ENCODE measurements around the gene PCNT.

The PCNT gene

DNA sequence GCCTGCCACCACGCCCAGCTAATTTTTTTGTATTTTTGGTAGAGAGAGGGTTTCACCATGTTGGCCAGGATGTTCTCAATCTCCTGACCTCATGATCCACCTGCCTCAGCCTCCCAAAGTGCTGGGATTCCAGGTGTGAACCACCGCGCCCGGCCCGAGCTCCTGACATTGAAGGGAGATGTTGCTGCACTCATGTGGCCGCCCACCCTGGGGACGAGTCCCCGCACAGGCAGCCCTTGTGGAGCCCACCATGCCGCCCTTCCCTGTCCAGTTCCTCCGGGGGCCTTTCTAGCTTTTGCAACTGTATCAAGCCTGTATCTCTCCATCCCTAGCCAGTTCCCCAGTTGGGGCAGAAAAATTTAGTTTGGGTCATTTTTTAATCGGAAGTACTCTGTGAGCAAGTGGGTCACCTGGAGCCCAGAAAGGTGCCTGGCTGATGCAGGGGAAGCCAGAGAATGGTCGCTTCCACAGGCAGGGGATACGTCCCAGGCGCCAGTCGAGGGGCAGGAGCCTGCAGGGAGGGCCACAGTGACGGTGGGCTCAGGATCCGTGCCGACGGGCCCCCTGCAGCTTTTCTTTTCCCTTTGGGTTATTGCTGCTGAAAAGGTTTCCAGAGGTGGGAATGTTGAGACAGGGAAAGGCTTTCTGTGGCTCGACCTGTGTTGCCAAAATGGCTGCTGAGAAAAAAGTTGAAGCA, 20.4 kb downstream of the PCNT start:
- DNase-seq: no peak

DNA sequence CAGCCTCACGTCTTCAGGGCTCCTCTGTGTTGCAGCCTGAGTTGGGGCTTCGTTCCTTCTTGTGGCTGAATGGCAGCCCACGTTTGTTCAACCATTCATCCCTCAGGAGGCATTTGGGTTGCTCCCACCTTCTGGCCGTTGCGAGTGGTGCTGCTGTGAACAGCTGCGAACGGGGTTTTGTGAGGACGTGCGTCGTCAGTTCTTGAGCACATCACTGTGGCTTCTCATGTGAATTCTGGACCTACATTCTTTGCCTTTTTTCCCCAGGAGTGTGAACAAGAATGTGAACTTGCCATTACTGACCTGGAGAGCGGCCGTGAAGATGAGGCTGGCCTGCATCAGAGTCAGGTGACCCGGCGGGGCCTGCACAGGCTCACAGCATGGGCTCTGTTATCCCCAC, 21.9 kb downstream of the PCNT start:
- no peak for DNase-seq

DNA sequence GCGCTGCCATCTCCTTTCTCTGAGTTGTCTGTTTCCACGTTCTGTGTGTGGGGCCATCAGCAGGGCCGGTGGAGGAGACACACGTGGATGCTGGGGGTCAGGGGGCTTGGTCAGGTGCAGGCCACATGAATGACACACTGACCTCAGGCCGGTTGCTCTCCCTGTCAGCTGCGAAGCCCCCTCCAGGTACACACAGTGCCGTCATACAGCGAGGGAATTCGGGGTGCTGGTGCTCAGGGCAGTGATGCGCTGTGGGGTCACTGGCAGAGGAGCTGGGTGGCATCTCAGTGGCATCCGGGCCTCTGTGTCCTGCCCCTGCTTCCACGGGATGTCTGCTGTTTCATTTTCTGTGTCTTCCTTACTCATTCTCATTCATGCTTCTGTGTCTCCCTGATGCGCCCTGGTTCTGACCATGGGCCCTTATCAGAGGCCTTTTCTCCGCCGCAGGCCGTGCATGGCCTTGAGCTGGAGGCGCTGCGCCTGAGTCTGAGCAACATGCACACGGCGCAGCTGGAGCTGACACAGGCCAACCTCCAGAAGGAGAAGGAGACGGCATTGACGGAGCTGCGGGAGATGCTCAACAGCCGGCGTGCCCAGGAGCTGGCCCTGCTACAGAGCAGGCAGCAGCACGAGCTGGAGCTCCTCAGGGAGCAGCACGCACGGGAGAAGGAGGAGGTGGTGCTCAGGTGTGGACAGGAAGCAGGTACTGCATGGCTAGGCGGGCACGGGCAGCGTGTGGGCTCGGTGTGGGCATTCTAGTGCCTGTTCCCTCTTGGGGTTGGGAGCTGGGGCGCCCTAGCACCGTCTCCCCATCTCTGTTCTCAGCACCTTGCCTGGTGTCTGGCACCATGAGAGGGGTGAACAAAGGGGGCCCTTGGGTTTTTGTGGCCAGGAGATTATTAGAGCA, 22.6 kb downstream of the PCNT start:
- DNase-seq: no peak

DNA sequence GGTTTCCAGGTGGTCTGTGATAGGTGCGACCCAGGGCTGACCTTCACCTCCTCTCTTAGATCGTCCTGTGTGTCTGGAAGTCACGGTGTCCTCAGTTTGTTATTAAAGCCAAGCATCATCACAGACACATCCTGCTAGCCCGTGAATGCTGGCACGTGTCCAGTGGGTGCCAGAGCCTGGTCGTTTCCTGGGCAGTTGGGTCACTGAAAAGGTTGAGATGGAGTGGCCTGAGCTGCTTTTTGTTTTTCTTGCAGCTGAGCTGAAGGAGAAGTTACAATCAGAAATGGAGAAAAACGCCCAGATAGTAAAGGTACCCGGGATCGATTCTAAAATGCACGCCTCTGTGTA, 23.2 kb downstream of the PCNT start:
- DNase-seq: no peak

DNA sequence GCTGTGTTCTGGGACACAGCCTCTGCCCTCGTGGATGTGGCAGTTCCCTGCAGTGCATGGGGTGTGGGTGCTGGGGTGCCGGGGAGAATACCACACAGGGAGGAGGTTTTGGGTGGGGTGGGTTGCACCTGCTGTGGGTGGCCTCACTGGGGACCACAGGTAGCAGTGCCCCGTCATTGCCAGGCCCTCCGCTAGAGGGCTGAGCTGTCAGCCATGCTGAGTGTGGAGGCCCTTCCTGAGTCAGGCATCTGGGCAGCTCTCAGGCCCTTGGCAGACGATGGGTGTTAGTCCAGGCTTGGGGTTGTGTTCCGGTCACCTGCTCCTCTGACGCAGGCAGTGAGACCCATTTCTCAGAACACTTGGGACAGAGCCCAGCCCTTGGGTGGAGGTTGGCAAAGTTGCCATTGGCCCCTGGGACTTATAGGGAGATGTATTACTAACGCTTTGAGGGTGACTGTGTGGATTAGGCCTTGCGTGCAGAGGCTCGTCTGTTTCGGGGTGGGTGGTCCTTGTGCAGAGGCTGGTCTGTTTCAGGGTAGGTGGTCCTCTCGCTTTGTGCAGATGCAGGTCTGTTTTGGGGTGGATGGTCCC, 23.9 kb downstream of the PCNT start:
- no peak for DNase-seq

DNA sequence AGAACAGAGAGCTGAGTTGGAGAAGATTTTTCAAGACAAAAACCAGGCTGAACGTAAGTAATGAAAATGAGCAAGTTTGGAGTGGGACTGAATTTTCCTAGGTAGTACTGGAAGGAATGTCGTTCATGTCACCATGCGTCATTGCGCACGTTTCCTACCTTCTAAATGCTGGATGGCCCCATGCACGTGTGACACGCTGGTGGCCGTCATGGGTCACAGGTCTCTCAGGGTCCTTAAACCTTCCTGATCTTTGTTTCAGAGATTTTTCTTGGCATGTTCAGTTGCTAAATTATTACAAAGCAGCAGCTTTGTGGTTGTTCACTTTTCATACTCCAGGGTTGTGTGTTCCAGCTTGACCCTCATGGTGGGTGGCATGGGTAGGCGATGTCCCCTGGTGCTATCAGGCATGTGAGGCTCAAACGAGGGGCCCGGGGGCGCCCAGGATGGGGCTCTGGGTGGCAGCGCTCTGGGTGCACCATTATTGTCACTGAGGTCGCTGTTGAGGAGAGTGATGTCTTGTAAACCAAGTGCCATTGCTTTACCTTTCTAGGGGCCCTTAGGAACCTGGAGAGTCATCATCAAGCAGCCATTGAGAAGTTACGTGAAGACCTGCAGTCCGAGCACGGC, 25.3 kb downstream of the PCNT start:
- no peak for DNase-seq

DNA sequence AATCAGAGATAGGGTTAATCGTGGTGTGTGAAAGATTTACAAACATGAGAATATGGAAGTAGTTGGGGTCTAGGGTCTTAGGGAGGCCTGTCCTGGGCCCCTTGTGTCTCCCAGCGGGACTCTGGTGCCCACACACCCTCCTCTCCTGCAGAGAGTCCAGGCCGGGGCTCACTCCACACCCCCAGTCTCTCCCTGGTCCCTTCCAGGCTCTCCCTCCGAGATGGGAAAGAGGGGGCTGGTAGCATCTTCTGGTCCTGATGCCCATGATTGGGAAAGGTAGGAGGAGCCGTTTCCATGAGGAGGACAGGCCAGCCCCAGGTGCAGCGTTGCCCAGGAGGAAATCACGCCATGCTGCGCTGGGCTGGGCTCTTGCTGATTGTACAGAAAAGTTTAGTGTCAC, 26.6 kb downstream of the PCNT start:
- DNase-seq: no peak

DNA sequence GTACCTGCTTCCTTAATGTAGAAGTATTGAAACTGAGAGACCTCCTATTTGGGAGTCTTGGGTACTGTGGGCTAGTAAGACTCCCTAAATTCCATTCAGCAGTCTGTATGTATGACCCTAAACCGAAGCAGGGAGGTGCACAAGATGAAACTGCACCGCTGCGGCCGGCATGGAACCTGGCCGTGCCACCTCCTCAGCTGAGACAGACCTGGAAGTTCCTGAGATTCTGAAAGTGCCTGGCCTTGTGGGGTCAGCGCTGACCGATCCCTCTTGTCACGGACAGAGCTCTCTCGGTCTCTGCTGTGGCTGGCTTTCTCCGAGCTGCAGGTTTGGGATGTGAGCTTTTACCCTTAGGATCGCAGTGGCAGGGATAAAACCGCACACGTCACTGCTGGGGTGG, 27.0 kb downstream of the PCNT start:
- DNase-seq: no peak

DNA sequence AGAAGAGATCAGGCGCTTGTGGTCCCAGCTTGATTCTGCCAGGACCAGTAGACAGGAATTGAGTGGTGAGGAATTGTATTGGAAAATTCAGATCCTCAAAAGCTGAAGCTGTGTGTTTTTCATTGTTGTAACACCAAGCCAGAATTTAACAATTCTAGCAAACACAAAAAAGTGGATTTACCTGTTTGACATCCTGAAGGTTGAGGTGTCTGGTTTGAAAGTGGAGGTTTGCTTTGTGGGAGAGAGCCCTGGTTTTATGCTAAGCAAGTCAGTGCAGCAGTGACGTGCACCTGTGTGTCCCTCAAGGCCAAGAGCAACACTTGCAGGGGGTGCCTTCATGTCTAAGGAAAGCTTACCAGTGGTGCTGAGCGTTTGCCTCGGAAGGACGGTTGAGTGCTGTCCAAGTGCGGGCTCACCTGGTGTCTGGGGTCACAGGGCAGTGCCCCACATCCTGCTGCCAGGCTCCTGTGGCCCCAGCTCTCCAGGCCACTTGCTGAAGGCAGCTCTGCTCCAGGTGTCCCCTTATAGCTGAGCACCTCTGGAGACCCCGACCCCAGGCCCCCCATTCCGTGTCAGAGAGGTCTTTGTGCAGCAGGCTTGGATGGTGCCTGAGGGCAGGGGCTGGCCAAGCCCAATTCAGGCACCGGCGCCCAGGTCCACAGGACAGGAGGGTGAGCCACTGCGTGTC, 27.7 kb downstream of the PCNT start:
- no peak for DNase-seq

DNA sequence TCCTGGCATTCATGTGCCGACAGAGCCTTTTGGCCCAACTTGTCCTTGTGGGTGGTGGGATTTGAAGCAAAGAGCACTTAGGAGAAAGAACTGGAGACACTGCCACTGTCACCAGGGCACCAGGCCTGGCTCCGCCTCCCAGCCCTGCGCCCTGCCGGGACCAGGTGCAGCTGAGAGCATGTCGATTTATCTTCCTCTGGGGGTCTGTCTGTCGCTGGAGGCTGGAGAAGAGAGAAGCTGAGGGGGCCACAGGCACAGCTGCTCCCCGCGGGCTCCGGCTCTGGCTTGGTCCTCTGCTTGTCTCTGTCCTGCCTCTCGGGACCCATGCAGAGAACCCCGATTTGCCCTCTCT, 28.2 kb downstream of the PCNT start:
- no peak for DNase-seq

DNA sequence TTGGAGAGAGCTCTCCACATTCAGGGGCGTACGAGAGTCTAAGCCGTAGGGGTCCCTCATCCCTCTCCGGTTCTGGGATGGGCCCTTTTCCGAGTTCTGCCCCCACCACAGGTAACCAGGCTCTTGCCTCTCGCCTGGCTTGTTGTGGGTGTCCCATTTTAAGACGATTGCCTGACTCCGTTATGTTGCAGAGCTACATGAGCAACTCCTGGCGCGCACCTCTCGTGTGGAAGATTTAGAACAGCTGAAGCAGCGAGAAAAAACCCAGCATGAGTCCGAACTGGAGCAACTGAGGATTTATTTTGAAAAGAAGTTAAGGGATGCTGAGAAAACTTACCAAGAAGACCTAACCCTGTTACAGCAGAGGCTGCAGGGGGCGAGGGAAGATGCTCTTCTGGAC, 29.0 kb downstream of the PCNT start:
- DNase-seq: no peak

DNA sequence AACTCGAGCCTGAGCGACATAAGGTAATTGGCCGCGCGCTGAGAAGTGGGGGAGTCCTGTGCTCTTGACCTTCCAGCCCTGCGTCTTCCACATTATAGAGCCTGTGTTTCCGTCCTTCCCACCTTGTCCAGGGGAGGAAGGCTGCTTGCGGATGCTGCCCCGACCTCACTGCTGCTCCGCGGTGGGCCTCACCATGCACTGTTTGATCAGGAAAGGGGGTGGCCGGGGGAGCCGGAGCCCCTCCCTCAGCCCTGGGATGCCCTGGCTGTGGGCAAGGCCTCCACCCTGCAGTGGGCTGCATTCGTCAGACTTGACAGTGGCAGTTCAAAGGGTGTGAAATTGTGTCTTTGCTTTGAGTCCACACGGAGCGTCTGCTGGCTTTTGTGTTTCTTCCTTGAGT, 30.1 kb downstream of the PCNT start:
- DNase-seq: no peak

DNA sequence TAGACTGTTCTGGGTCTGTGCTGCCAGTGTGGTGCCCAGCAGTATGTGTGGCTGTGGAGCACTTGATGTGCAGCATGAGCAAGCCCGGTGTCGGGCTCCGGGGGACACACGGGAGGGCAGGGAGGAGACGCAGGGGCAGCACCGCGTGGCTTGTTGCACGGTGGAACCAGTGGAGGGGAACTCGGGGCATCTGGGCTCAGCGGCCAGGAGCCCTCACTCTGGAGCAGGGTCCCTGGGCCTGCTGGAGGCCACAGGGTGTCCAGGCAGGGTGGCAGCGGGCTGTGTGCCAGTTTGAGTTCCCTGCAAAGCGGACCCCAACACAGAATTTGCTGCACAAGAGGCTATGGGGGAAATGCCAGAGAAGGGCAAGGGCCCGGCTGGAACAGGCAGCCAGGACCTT, 30.6 kb downstream of the PCNT start:
- DNase-seq: no peak

DNA sequence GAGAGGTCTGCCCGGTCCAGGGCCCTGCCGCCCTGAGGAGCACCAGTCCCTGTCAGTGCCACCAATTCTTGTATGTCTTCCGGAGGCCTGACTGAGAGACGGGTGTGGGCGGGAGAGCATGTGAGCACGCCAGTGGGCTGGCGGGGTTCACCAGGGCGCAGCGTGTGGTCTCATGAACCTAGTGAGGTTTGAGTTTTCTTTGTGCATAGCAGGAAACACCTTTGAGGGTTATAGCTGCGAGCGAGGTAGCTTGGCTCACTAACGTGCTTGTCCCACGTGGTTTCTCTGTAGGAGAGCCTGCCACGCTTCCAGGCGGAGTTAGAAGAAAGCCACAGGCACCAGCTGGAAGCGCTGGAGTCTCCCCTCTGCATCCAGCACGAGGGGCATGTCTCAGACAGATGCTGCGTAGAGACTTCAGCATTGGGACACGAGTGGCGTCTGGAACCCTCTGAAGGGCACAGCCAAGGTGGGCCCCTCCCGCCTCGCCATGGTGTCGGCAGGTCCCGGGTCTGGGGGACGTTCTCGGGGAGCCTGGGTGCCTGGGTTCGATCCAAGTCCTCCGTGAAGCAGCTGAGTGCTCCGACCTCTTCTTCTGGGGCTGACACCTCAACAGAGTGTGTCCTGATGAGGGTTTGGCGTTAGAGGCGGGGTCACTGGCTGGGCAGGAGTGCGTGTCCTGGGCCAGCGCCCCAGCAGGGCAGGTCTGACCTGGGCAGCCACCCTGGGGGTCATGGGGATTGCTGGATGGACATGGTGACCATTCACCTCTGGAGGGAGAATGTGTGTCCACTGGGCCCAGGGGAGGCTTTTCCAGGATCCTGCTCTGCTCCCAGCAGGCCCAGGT, 31.4 kb downstream of the PCNT start:
- no peak for DNase-seq

DNA sequence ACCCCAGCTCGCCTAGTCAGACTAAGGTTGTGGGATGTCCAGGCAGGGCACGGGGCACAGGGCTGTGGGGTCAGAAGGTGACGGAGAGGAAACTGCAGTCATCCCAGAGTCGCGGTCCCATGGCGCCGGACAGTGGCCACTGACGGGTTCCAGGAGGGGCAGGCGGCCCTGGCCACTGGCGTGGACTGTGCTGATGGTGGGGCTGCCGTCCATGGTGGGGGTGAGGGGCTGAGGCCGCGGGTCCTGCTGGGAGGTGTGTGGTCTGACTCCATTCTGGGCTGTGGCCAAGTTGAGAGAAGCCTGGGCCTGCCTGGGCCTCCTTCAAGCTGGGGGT, 32.0 kb downstream of the PCNT start:
- no peak for DNase-seq

DNA sequence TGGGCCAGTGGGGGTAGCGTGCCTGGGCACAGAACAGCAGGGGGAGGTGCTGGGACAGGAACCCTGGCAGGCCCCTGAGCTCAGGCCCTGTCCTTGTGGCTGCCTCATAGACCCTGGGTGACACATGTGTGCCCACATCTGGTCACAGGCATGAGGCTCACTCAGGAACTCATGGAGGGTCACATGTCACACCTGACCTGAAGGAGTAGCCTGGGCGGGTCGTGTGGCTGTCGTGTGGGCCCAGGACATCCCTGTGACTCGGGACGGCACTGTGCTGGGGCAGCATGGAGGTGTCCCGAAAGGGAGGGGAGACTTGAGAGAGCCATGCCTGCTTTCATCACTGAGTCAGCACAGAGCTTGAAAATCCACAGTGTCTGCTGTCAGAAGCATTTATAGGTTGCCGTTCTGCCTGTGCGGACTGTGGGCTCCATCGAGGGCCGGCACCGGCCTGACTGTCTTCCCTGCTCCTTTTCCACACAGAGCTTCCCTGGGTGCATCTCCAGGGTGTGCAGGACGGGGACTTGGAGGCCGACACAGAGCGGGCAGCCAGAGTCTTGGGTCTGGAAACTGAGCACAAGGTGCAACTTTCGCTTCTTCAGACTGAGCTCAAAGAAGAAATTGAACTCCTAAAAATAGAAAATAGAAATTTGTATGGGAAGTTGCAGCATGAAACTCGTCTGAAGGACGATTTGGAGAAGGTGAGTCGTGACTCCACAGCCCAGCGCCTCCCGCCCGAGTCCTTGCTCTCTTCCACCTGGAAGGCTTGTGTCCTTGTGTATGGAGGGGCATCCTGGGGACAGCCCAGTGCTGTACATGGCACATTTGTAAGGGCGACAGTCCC, 32.8 kb downstream of the PCNT start:
- DNase-seq: no peak

DNA sequence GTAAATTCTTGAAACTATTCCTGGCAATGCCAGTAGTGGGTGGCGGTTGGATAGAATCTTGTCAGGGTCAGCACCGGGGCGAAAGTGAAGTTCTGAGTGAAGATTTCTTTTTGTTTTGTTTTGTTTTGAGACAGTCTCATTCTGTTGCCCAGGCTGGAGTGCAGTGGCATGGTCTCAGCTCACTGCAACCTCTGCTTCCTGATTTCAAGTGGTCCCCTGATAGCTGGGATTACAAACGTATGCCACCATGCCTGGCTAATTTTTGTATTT, 33.3 kb downstream of the PCNT start:
- no peak for DNase-seq

DNA sequence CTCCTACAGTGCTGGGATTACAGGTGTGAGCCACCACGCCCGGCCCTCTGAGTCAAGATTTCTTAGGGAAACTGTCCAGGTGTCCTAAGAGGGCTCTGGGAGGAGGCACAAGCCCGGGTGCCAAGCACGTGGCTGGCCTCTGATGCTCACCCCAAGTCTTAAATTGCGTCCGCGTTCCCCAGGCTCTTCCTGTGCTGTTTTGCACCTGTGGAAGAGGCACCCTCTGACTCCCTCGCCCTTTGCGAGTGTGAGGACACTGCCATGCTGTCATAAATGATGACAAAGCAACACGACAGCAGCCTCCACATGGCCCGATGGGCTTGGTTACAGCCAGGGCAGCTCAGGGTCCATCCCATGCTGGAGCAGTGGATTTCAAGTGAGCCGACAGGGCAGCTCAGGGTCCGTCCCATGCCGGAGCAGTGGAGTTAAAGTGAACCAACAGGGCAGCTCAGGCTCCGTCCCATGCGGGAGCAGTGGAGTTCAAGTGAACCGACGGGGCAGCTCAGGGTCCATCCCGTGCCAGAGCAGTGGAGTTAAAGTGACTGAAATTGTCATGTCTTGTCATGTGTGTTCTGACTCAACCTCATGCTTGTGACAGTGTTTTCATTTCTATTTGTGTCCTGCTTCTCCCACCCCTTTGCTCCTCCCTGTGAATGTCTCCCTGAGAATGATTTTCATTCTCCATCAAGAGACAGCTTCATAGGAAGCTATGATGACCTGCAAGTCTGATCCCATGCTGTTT, 33.9 kb downstream of the PCNT start:
- no peak for DNase-seq

DNA sequence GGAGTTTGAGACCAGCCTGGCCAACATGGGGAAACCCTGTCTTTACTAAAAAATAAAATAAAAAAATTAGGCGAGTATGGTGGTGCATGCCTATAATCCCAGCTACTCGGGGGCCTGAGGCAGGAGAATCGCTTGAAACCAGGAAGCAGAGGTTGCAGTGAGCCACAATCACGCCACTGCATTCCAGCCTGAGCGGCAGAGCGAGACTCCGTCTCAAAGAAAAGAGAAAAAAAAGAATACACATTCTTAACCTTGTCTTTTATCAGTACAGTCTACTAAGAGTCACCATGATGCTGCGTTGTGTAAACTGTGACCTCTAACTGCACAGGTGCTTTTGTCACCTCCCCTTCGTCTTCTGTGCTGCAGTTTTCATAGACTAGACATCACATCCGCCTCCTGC, 37.2 kb downstream of the PCNT start:
- no peak for DNase-seq

DNA sequence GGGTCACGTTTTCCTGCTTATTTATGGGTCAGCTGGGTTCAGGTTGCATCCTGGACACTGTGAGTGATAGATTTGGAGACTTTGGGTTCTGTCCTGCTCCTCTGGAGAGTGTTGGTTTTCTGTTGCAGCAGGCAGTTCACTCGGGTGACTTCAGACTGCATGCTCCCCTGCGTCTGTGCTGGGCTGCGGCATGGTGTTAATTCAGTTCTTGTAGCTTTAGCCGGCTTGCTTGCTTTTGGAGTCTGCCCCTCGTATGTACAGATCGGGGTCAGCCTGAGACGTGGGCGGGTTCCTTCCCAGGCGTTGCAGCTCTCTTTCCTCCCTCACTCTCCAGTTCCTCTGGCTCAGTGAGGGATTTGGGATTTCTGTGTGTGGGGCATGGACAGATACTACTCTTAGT, 38.0 kb downstream of the PCNT start:
- no peak for DNase-seq

DNA sequence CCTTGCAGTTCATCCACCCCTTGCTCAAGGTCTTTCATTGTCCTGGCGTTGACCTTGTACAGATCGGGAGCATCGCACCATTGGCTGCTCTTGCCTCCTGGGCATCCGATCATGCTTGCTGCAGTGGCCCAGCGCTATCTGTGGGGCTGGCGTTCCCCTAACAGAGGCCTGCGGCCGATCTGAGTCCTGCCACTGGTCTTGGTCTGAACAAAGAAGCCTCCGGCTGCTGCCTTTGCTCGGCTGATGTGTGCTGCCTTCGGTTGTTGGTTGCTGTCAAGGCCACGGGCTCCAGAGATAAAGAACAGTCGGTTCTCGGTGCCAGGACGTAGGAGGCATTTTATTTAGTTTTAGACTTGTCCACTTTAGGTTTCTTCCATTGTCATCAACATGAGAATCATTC, 39.0 kb downstream of the PCNT start:
- DNase-seq: no peak
